Retinal pigment epithelial cell (primary cell): ENCODE measurements around the gene PTPRJ.
A peak's percentile ranks its signal among the peaks of the same experiment; 100 is the strongest.

Experiments used
- DNase-seq: peaks from one replicate; pipeline ENCODE4 v3.0.0-alpha.2; 2010; ENCODE audit warnings: low read depth
- H3K4me3 ChIP-seq: 2 replicates; pipeline ENCODE4 v1.5.1; 2011; ENCODE audit warnings: mild to moderate bottlenecking, low read length, control low read depth, moderate library complexity
- CTCF ChIP-seq: conservative IDR thresholded peaks from 2 replicates; pipeline ENCODE4 v1.5.1; 2011; ENCODE audit warnings: low read depth, low read length, control low read depth, inconsistent platforms

Gene PTPRJ

GRCh38 chr11:48088682-48089050, 108.3 kb downstream of the PTPRJ start:
- no peak for TF ChIP-seq CTCF
- no peak overlapping the region for H3K4me3 ChIP-seq
- DNase-seq, result no peak

GRCh38 chr11:48090174-48090573, 109.8 kb downstream of the PTPRJ start:
- H3K4me3 ChIP-seq, result no peak overlapping the region
- DNase-seq, result no peak
- no peak for TF ChIP-seq CTCF

DNA sequence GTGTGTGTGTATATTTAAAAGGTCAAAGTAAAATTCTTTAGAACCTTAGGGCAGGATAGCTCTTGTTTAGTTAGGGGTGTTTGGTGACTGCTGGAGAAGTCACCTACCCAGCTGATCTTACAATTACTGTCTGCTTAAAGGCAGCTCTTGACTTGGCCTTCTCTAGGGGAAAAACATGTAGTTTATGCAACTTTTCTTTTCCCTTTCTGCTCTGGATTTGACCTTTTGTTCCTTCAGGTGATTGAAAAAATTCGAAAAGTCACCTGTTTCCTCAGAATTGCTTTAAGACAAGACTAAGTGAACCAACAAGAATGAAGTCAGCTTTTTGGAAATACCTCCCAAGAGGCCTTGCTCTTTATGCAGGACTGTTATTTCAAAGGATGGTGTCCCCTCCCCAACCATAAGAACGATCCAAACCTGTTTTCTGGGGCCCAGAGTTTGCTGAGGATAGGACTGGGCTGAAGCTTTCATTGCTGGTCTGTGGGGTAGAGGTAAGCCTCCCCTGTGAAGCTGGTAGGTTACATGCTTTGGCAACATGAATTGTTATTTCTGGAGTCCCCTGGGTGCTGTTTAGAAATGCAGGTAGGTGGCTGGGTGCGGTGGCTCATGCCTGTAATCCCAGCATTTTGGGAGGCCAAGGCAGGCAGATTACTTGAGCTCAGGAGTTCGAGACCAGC, 111.2 kb downstream of the PTPRJ start:
- no peak overlapping the region for H3K4me3 ChIP-seq
- TF ChIP-seq CTCF, result no peak
- no peak for DNase-seq

GRCh38 chr11:48093323-48093722, 113.0 kb downstream of the PTPRJ start:
- no peak overlapping the region for H3K4me3 ChIP-seq
- no peak for DNase-seq
- TF ChIP-seq CTCF, result no peak

- DNase-seq, result peak; percentile 91
- no peak overlapping the region for H3K4me3 ChIP-seq
- TF ChIP-seq CTCF, result no peak
Observed at GRCh38 chr11:48093795-48094642, 113.7 kb downstream of the PTPRJ start.

DNA sequence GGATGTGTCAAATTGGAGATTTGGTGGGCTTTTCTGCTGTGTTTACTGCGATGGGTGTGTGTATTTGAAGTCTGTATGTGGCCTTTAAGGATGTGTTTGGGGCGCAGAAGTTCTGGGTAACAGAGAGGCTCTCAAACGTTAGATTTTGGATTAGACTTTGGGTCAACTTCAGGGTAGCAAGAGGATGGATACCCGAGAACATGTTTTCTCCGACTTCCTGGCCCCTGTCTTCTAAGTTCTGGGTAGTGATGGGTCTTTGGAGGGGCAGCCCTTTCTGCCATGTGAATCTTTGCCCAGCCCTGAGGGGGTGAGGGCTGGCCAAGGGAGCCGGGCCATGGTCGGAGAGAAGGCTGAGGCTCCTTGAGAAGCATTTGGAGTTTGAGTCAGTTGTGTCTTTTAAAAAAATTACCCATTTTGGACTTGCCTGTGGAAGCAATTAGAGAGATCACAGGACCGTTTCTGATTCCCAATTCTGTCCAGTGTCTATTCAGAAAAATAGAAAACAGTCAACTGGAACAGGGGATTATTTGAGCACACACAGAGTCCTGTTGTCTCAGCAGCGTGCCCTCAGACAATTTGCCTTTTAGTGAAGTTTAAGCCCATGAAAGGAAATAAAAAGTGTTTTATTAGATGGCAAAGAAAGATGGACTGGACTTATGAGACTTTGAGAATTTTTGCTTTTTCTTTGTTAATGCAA, 114.4 kb downstream of the PTPRJ start:
- TF ChIP-seq CTCF, result no peak
- no peak overlapping the region for H3K4me3 ChIP-seq
- no peak for DNase-seq
